CD4-positive, CD25-positive, alpha-beta regulatory T cell (primary cell): ENCODE measurements around the gene CCL27. TPM values are rescaled to one million over a fixed set of nuclear protein-coding genes. Genes with fewer than 3 reads are reported as not detected.

Experiments used
- ATAC-seq, 2 donors: fragments of 150-1000 bp; cut with Tn5 transposase; one replicate each; pipeline ENCODE4 v1.10.0; 2021; ENCODE audit warnings: low read depth in 2 of 2, moderate number of reproducible peaks in 2 of 2, moderate library complexity in 1 of 2
- DNase-seq, 3 donors: peaks; one replicate each; pipeline versions ENCODE4 v3.0.0 to v3.0.0-alpha.2; 2012 to 2022; ENCODE audit warnings: mixed read lengths in 1 of 3
- H3K27ac ChIP-seq: one replicate; pipeline ENCODE4 v1.7.0; 2013; ENCODE audit warnings: mild to moderate bottlenecking, low read length; ENCODE audit not compliant: insufficient read depth, poor library complexity, severe bottlenecking
- H3K27me3 ChIP-seq: one replicate; pipeline ENCODE4 v1.7.0; 2013; ENCODE audit warnings: low read length; ENCODE audit not compliant: control insufficient read depth, insufficient read depth
- H3K36me3 ChIP-seq: one replicate; pipeline ENCODE4 v1.7.0; 2013; ENCODE audit warnings: mild to moderate bottlenecking, low read length, moderate library complexity; ENCODE audit not compliant: control insufficient read depth, insufficient read depth
- H3K4me1 ChIP-seq: 2 replicates; pipeline ENCODE4 v1.7.0; 2013; ENCODE audit warnings: mild to moderate bottlenecking, low read length; ENCODE audit not compliant: insufficient read depth, control insufficient read depth, poor library complexity, severe bottlenecking
- H3K4me3 ChIP-seq: one replicate; pipeline ENCODE4 v1.7.0; 2013; ENCODE audit warnings: low read depth, mild to moderate bottlenecking, low read length, moderate library complexity
- H3K9me3 ChIP-seq, 2 experiments: 1 replicate in 1 of 2; 2 replicates in 1 of 2; pipeline ENCODE4 v1.7.0; 2013; ENCODE audit warnings: low read length in 2 of 2, mild to moderate bottlenecking in 1 of 2, moderate library complexity in 1 of 2; ENCODE audit not compliant: control insufficient read depth in 2 of 2
- H3K27ac Mint-ChIP-seq, 3 donors: one replicate each; pipeline ENCODE4 v1.8.0; 2020 to 2022; ENCODE audit warnings: mild to moderate bottlenecking in 3 of 3, mixed read lengths in 3 of 3, moderate library complexity in 2 of 3
- H3K27me3 Mint-ChIP-seq: one replicate; pipeline ENCODE4 v1.8.0; 2022; ENCODE audit warnings: mild to moderate bottlenecking, mixed read lengths
- H3K36me3 Mint-ChIP-seq: one replicate; pipeline ENCODE4 v1.8.0; 2020; ENCODE audit warnings: mixed read lengths
- H3K4me1 Mint-ChIP-seq, 4 donors: one replicate each; pipeline ENCODE4 v1.8.0; 2020 to 2022; ENCODE audit warnings: mixed read lengths in 4 of 4, mild to moderate bottlenecking in 1 of 4
- H3K4me3 Mint-ChIP-seq, 4 donors: one replicate each; pipeline ENCODE4 v1.8.0; 2020 to 2022; ENCODE audit warnings: mild to moderate bottlenecking in 4 of 4, mixed read lengths in 4 of 4, moderate library complexity in 3 of 4
- H3K9me3 Mint-ChIP-seq, 7 donors: one replicate each; pipeline ENCODE4 v1.8.0; 2020 to 2022; ENCODE audit warnings: mixed read lengths in 7 of 7, mild to moderate bottlenecking in 3 of 7, moderate library complexity in 2 of 7
- polyA plus RNA-seq, 4 donors: library from polyadenylated mRNA; unstranded; fragments of 300-500 nt; fragmentation: Illumina TruSeq; gene quantifications; one replicate each; pipeline ENCODE4 v1.2.3, GENCODE V29; 2021
- total RNA-seq: library from RNA; stranded (reverse); gene quantifications from one replicate; pipeline ENCODE4 v1.2.3, GENCODE V29; 2022

The CCL27 gene
- total and polyA plus RNA-seq, 5 donors from 2014 or later = 0.28 TPM; not detected in 4

- H3K27me3 Mint-ChIP-seq = no peaks in the 10 kb centered on the region
- peaks cover 0 to 5% (median 3%) of the 10 kb centered on the region in 4 donors for H3K4me1 Mint-ChIP-seq
- no peaks in the 10 kb centered on the region for H3K9me3 ChIP-seq
These were observed 13.4 kb upstream of the CCL27 start for GRCh38 chr9:34675869-34676268.

GRCh38 chr9:34675048-34675714 is 12.7 kb upstream of the CCL27 start:
- peaks cover 0 to 5% (median 3%) of the 10 kb centered on the region in 4 donors for H3K4me1 Mint-ChIP-seq
- Histone ChIP-seq H3K4me1 (no peaks in the 10 kb centered on the region), H3K27me3 (no peaks in the 10 kb centered on the region), H3K27ac (no peak overlapping the region), H3K9me3 (no peaks in the 10 kb centered on the region), H3K36me3 (no peaks in the 10 kb centered on the region), H3K4me3 (no peak overlapping the region)
- peaks cover 3% of the 10 kb centered on the region for H3K36me3 Mint-ChIP-seq
- H3K27me3 Mint-ChIP-seq = no peaks in the 10 kb centered on the region
- peaks cover 0 to 4% (median 0%) of the 10 kb centered on the region in 7 donors for H3K9me3 Mint-ChIP-seq
- H3K4me3 Mint-ChIP-seq = no peak overlapping the region
- no peak overlapping the region for H3K27ac Mint-ChIP-seq
- peak; percentile 25 to 65 (median 32) for DNase-seq
- ATAC-seq = peak in 1 of 2 donors; percentile 71

More at GRCh38 chr9:34675869-34676268, 13.4 kb upstream of the CCL27 start:
- Mint-ChIP-seq H3K27ac (peak overlapping the region in 1 of 3 donors; percentile 63), H3K36me3 (peaks cover 3% of the 10 kb centered on the region), H3K4me3 (no peak overlapping the region), H3K9me3 (peaks cover 0 to 2% (median 0%) of the 10 kb centered on the region in 7 donors)
- no peaks in the 10 kb centered on the region for H3K27me3 ChIP-seq
- H3K4me3 ChIP-seq = no peak overlapping the region
- ATAC-seq (no peak), DNase-seq (no peak)
- no peaks in the 10 kb centered on the region for H3K4me1 ChIP-seq
- no peak overlapping the region for H3K27ac ChIP-seq
- no peaks in the 10 kb centered on the region for H3K36me3 ChIP-seq

GRCh38 chr9:34674440-34674839 is 12.0 kb upstream of the CCL27 start:
- DNase-seq (no peak), ATAC-seq (no peak)
- no peaks in the 10 kb centered on the region for H3K36me3 ChIP-seq
- H3K4me1 ChIP-seq = no peaks in the 10 kb centered on the region
- H3K4me3 Mint-ChIP-seq = no peak overlapping the region
- peaks cover 0 to 5% (median 3%) of the 10 kb centered on the region in 4 donors for H3K4me1 Mint-ChIP-seq
- no peaks in the 10 kb centered on the region for H3K27me3 Mint-ChIP-seq
- no peak overlapping the region for H3K27ac Mint-ChIP-seq
- H3K9me3 ChIP-seq = peaks cover 0 to 4% of the 10 kb centered on the region in 2 experiments
- peaks cover 0 to 4% (median 0%) of the 10 kb centered on the region in 7 donors for H3K9me3 Mint-ChIP-seq
- no peaks in the 10 kb centered on the region for H3K27me3 ChIP-seq
- H3K36me3 Mint-ChIP-seq = peaks cover 7% of the 10 kb centered on the region
- no peak overlapping the region for H3K4me3 ChIP-seq
- H3K27ac ChIP-seq = no peak overlapping the region

- Mint-ChIP-seq H3K36me3 (peaks cover 9% of the 10 kb centered on the region), H3K27ac (no peak overlapping the region), H3K4me1 (peaks cover 0 to 20% (median 3%) of the 10 kb centered on the region in 4 donors), H3K9me3 (peaks cover 0 to 9% (median 3%) of the 10 kb centered on the region in 7 donors), H3K4me3 (no peak overlapping the region), H3K27me3 (no peaks in the 10 kb centered on the region)
- H3K4me1 ChIP-seq = no peaks in the 10 kb centered on the region
- no peaks in the 10 kb centered on the region for H3K27me3 ChIP-seq
- ATAC-seq = no peak
- H3K27ac ChIP-seq = no peak overlapping the region
- DNase-seq = no peak
- no peaks in the 10 kb centered on the region for H3K36me3 ChIP-seq
- H3K4me3 ChIP-seq = no peak overlapping the region
- peaks cover 2 to 7% of the 10 kb centered on the region in 2 experiments for H3K9me3 ChIP-seq
These were observed 8.8 kb upstream of the CCL27 start for GRCh38 chr9:34671307-34671706.

- Mint-ChIP-seq H3K4me3 (peak overlapping the region in 1 of 4 donors; percentile 63), H3K4me1 (peaks cover 5 to 27% (median 6%) of the 10 kb centered on the region in 4 donors), H3K36me3 (peaks cover 9% of the 10 kb centered on the region), H3K9me3 (peaks cover 0 to 9% (median 3%) of the 10 kb centered on the region in 7 donors), H3K27me3 (peaks cover 5% of the 10 kb centered on the region), H3K27ac (no peak overlapping the region)
- peaks cover 2 to 7% of the 10 kb centered on the region in 2 experiments for H3K9me3 ChIP-seq
- H3K4me1 ChIP-seq = peaks cover 4% of the 10 kb centered on the region
- no peak for DNase-seq
- H3K36me3 ChIP-seq = no peaks in the 10 kb centered on the region
- no peak overlapping the region for H3K27ac ChIP-seq
- ATAC-seq = no peak
- no peaks in the 10 kb centered on the region for H3K27me3 ChIP-seq
- H3K4me3 ChIP-seq = no peak overlapping the region
These were observed 7.5 kb upstream of the CCL27 start for GRCh38 chr9:34669809-34670562.

- H3K36me3 Mint-ChIP-seq = peaks cover 15% of the 10 kb centered on the region
- Histone ChIP-seq H3K27me3 (no peaks in the 10 kb centered on the region), H3K4me3 (peak overlapping the region; percentile 75), H3K4me1 (peaks cover 37% of the 10 kb centered on the region), H3K36me3 (no peaks in the 10 kb centered on the region), H3K9me3 (peaks cover 2 to 7% of the 10 kb centered on the region in 2 experiments), H3K27ac (peak overlapping the region; percentile 98)
- DNase-seq (peak; percentile 85 to 94 (median 86)), ATAC-seq (peak; percentile 81)
- peaks cover 10 to 62% (median 35%) of the 10 kb centered on the region in 4 donors for H3K4me1 Mint-ChIP-seq
- peak overlapping the region; percentile 85 to 99 (median 94) for H3K4me3 Mint-ChIP-seq
- H3K27ac Mint-ChIP-seq = peak overlapping the region; percentile 83 to 98 (median 97)
- H3K9me3 Mint-ChIP-seq = peaks cover 0 to 8% (median 3%) of the 10 kb centered on the region in 7 donors
- H3K27me3 Mint-ChIP-seq = peaks cover 5% of the 10 kb centered on the region
These were observed 3.2 kb upstream of the CCL27 start for GRCh38 chr9:34665381-34666250.

GRCh38 chr9:34665067-34665380 is 2.6 kb upstream of the CCL27 start:
- H3K9me3 ChIP-seq = peaks cover 2 to 7% of the 10 kb centered on the region in 2 experiments
- no peak overlapping the region for H3K4me3 ChIP-seq
- H3K27me3 ChIP-seq = no peaks in the 10 kb centered on the region
- H3K36me3 Mint-ChIP-seq = peaks cover 18% of the 10 kb centered on the region
- peaks cover 10 to 64% (median 36%) of the 10 kb centered on the region in 4 donors for H3K4me1 Mint-ChIP-seq
- ATAC-seq = peak in 1 of 2 donors; percentile 7
- no peak for DNase-seq
- peak overlapping the region; percentile 85 to 94 (median 93) for H3K4me3 Mint-ChIP-seq
- H3K36me3 ChIP-seq = no peaks in the 10 kb centered on the region
- H3K9me3 Mint-ChIP-seq = peaks cover 0 to 7% (median 3%) of the 10 kb centered on the region in 7 donors
- H3K27ac Mint-ChIP-seq = peak overlapping the region; percentile 97 to 98 (median 97)
- H3K27ac ChIP-seq = peak overlapping the region; percentile 98
- peaks cover 37% of the 10 kb centered on the region for H3K4me1 ChIP-seq
- peaks cover 5% of the 10 kb centered on the region for H3K27me3 Mint-ChIP-seq
